ENCODE measurements around the gene METTL6.

DNA sequence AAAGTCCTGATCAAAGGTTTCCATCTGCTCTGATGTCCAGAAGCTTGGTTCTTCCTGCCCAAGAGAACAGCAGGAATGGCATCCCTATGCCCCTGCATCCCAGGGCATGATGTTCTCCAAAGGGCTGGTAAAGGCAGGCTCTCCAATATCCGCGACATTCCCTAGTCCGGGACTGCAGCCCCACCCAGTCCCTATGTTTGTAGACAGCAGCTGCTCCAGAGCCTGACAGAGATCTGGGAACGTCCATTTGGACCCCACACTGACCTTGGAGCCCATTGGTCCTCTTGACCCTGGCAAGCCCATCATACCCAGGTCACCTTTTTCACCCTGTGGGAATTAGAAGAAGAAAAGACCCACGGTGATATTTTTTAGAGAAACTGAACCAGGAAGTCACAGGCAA is 47.8 kb upstream of the METTL6 start:
- TF ChIP-seq POLR2A (IDR thresholded peaks at IDR 0.05; ENCODE audit: low read depth, low read length) (no peak), TAF1 (IDR thresholded peaks at IDR 0.05; ENCODE audit: borderline replicate concordance, low read depth, low read length) (no peak), POLR2AphosphoS5 (IDR thresholded peaks at IDR 0.05; ENCODE audit: low read depth, low read length) (no peak)
